Measurements from ENCODE around the gene FLNC. TPM values are rescaled to one million over a fixed set of nuclear protein-coding genes. Genes with fewer than 3 reads are reported as not detected.

Gene FLNC
- polyA plus RNA-seq, 4 donors = 12.9 to 21.0 (median 13.6) TPM

DNA sequence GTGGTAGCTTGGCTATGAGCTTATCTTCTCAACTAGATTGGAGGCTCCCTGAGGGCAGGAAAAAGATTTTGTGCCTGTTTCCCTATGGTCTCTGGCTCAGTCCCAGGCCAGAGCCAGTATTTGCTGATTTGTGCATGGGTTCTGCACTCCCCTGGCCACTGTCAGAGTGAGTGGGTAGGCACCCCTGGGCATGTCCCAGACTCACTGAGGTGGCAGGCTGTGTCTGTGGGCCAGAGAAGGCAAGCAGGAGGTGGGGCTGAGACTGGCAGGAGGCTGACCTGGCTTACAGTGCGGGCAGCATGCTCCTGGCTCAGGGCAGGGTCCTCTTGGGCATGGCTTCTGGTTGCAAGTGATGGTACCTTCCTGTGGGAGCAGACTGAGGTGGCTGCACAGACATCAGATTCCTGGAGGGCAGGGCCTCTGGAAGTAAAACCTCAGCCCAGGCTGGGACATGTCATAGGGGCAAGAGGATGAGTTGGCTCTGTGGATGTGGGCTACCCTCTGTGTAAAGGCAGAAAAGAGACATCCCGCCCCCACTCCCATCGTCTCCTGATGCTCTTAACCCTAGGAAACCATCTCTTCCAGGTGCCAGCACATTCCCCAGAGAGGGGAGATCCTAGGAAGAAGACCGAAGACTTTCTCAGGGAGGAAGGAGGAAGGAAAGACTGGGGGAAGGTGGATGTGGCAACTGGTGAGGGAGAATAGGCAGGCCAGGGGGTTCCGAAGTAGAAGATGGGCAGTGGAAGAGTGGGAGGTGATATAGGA lies 76.0 kb downstream of the FLNC start:
- DNase-seq (ENCODE audit: low read depth in 4 of 4, low spot score in 3 of 4) = no peak

DNA sequence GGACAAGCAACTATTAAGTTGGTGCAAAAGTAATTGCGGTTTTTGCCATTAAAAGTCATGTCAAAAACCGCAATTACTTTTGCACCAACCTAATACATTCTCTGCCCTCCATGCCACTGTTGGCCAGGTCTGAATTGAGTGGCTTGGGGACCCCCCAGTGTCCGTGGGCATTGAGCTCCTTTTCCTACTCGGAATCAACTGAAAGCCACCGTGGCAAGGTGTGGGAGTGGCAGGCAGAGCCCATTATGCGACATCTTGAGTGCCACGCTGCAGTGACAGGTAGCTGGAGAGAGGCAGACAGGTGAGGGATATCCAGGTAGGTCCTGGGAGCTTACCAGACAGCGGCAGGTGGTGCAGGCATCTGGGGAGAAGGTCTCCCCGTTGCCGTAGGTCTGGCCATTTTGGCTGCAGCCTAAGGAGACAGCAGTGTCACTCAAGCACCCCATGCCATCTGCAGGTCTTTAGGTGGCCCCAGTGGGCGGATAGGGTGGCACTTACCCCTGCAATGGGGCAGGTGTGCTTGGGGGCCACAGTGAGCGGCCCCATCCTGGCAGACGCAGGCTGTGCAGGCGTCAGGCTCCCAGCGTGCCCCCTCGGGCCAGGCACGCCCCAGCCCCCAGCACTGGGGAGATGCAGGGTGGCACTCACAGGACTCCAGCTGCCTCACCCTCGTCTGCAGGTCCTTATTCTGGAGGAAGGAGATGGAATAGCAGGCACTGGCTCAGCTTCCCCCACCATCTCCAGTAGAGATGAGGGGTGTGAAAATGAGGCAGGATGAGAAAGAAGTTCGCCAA lies 76.8 kb downstream of the FLNC start:
- no peak for DNase-seq (ENCODE audit: low read depth in 4 of 4, low spot score in 3 of 4)

Other genes starting within 250 kb of the FLNC start
- gene GARIN1A, start 158.1 kb upstream of the FLNC start, polyA plus RNA-seq (ENCODE audit: insufficient read length in 4 of 4) = 1 to 10 TPM; 1.2 to 1.8 (median 1.5) TPM
- gene CALU, start 91.0 kb upstream of the FLNC start, polyA plus RNA-seq (ENCODE audit: insufficient read length in 4 of 4) = 100 to 1,000 TPM; 189 to 221 (median 219) TPM
- gene OPN1SW, start 54.6 kb upstream of the FLNC start, polyA plus RNA-seq (ENCODE audit: insufficient read length in 4 of 4) = 1 to 10 TPM; 1.1 to 1.5 (median 1.4) TPM
- gene CCDC136, start 38.4 kb upstream of the FLNC start, polyA plus RNA-seq (ENCODE audit: insufficient read length in 4 of 4) = 10 to 100 TPM; 12.3 to 15.6 (median 13.2) TPM
- 100 to 1,000 TPM; 205 to 283 (median 233) TPM for gene ATP6V1F, start 32.5 kb downstream of the FLNC start, polyA plus RNA-seq (ENCODE audit: insufficient read length in 4 of 4)
- 10 to 100 TPM; 14.0 to 25.1 (median 20.7) TPM for gene KCP, start 80.3 kb downstream of the FLNC start, polyA plus RNA-seq (ENCODE audit: insufficient read length in 4 of 4)
- gene IRF5, start 107.5 kb downstream of the FLNC start, polyA plus RNA-seq (ENCODE audit: insufficient read length in 4 of 4) = 10 to 100 TPM in 2 of 4 donors, 1 to 10 TPM in 2; 7.3 to 14.7 (median 11.0) TPM
- 10 to 100 TPM; 42.9 to 45.3 (median 43.7) TPM for gene TNPO3, start 224.7 kb downstream of the FLNC start, polyA plus RNA-seq (ENCODE audit: insufficient read length in 4 of 4)

All from right renal pelvis (tissue), 4 donors.